HepG2 (cell line): ENCODE results near the gene ATP1A1. TPM values are rescaled to one million over a fixed set of nuclear protein-coding genes. Genes with fewer than 3 reads are reported as not detected.

Experiments
- ATAC-seq: fragments of 200-7000 bp; cut with Tn5 transposase; 3 replicates; pipeline ENCODE4 v1.9.1; 2020; ENCODE audit warnings: mild to moderate bottlenecking, moderate library complexity
- BruUV-seq: library from RNA; stranded (reverse); fragments of 400-500 nt; replicated peaks from 2 replicates; lab custom pipeline; 2021; lab: Mats Ljungman, UMichigan
- CTCF ChIA-PET: fragments of 300-600 bp; formaldehyde crosslinking; extraction: SDS; loops from one replicate; lab custom pipeline; 2021; ENCODE audit warnings: low total read pairs, inconsistent platforms, low intra/inter-chr PET ratio; lab: Yijun Ruan, JAX
- POLR2A ChIA-PET: fragments of 350-600 bp; sonication (Branson Sonifier 250); formaldehyde crosslinking; loops from one replicate; lab custom pipeline; 2020; ENCODE audit warnings: antibody characterized with exemption, inconsistent platforms; lab: Yijun Ruan, JAX
- DNase-seq: peaks from one replicate; pipeline ENCODE4 v3.0.0-alpha.2; 2015; ENCODE audit warnings: low spot score
- FAIRE-seq: peaks from 3 replicates; lab custom pipeline; 2011; peaks lifted over from hg19 to GRCh38; lab: Jason Lieb, UNC
- H2AFZ ChIP-seq: one replicate; pipeline ENCODE4 v1.6.1; 2011; ENCODE audit warnings: low read length, inconsistent platforms
- H3K27ac ChIP-seq: fragments of 300-600 bp; 3 replicates; pipeline ENCODE4 v1.8.0; 2011; ENCODE audit warnings: mixed run types, mild to moderate bottlenecking, mixed read lengths, low read length, inconsistent platforms; ENCODE audit not compliant: insufficient read depth; ENCODE audit errors: extremely low read length
- H3K27me3 ChIP-seq, 2 experiments: fragments of 200-600 bp in 1 of 2; 2 replicates in 1 of 2; 3 replicates in 1 of 2; pipeline versions ENCODE4 v1.6.0 to v1.8.0; 2011; ENCODE audit warnings: low read length in 2 of 2, mild to moderate bottlenecking in 2 of 2, moderate library complexity in 2 of 2, inconsistent platforms in 1 of 2; ENCODE audit not compliant: insufficient read depth in 2 of 2, control insufficient read depth in 1 of 2
- H3K36me3 ChIP-seq, 2 experiments: fragments of 200-600 bp in 1 of 2; replicated peaks in 1 of 2; 2 replicates in 1 of 2; 3 replicates in 1 of 2; pipeline versions ENCODE4 v1.5.1 to v1.8.0; 2011; ENCODE audit warnings: low read length in 2 of 2, inconsistent platforms in 1 of 2; ENCODE audit not compliant: insufficient read depth in 2 of 2, control insufficient read depth in 1 of 2
- H3K4me1 ChIP-seq: 2 replicates; pipeline ENCODE4 v1.5.1; 2012; ENCODE audit warnings: low read length, inconsistent platforms; ENCODE audit not compliant: insufficient read depth
- H3K4me2 ChIP-seq: 2 replicates; pipeline ENCODE4 v1.6.0; 2011; ENCODE audit warnings: low read depth, low read length, inconsistent platforms
- H3K4me3 ChIP-seq, 3 experiments: fragments of 200-600 bp in 1 of 3; sonication (generic), shearing (Covaris generic) in 1 of 3; replicated peaks in 1 of 3; 2 replicates each; pipeline ENCODE4 v1.5.1; 2011 to 2016; ENCODE audit warnings: low read length in 3 of 3, inconsistent platforms in 2 of 3, low read depth in 2 of 3, mild to moderate bottlenecking in 2 of 3, control low read depth in 1 of 3, mixed read lengths in 1 of 3; ENCODE audit not compliant: insufficient read depth in 1 of 3
- H3K79me2 ChIP-seq: one replicate; pipeline ENCODE4 v1.6.1; 2011; ENCODE audit warnings: low read length, inconsistent platforms; ENCODE audit not compliant: insufficient read depth
- H3K9ac ChIP-seq: 2 replicates; pipeline ENCODE4 v1.6.0; 2011; ENCODE audit warnings: mild to moderate bottlenecking, low read depth, low read length, inconsistent platforms; ENCODE audit not compliant: insufficient read depth
- H3K9me3 ChIP-seq: 2 replicates; pipeline ENCODE4 v1.5.1; 2012; ENCODE audit warnings: mild to moderate bottlenecking, low read length
- H4K20me1 ChIP-seq: 2 replicates; pipeline ENCODE4 v1.6.0; 2011; ENCODE audit warnings: inconsistent platforms, mild to moderate bottlenecking, low read length, moderate library complexity; ENCODE audit not compliant: insufficient read depth
- ARID4A ChIP-seq: sonication (generic); formaldehyde crosslinking; IDR thresholded peaks from 2 replicates; pipeline ENCODE4 v1.5.0; 2020; ENCODE audit warnings: mild to moderate bottlenecking, missing genetic modification reagents, borderline replicate concordance
- ISX ChIP-seq: sonication (generic); formaldehyde crosslinking; conservative IDR thresholded peaks from 2 replicates; pipeline ENCODE4 v1.5.0; 2020; ENCODE audit warnings: missing genetic modification reagents
- MXD3 ChIP-seq: IDR thresholded peaks from 2 replicates; pipeline ENCODE4 v1.6.1; 2016; ENCODE audit warnings: mild to moderate bottlenecking, missing biosample characterization, missing genetic modification reagents
- SKI ChIP-seq: fragments of 450-650 bp; IDR thresholded peaks from one replicate; pipeline ENCODE4 v1.6.1; 2018; ENCODE audit warnings: mild to moderate bottlenecking; ENCODE audit not compliant: partially characterized antibody
- ZNF780A ChIP-seq: sonication (generic); formaldehyde crosslinking; IDR thresholded peaks from 2 replicates; pipeline ENCODE4 v1.8.0; 2022; ENCODE audit warnings: mild to moderate bottlenecking, missing genetic modification reagents, moderate library complexity
- ZZZ3 ChIP-seq: sonication (generic); formaldehyde crosslinking; IDR thresholded peaks from 2 replicates; pipeline ENCODE4 v1.4.0; 2020; ENCODE audit warnings: missing genetic modification reagents, mild to moderate bottlenecking, borderline replicate concordance
- WGBS: methylation state at CpG from one replicate; pipeline ENCODE4 v1.1.6; 2017; ENCODE audit warnings: low lambda C conversion rate; 5-methylcytosine and 5-hydroxymethylcytosine counted together
- in situ Hi-C: cut with HindIII; loops from 2 replicates; pipeline ENCODE4 v1.10.0; 2017; ENCODE audit warnings: low pct_unique_long_range_greater_than_20kb; ENCODE audit not compliant: extremely low pct_ligation_motif_present
- intact Hi-C: fragments of 100-400 bp; cut with micrococcal nuclease; formaldehyde crosslinking; loops from one replicate; pipeline ENCODE4 v1.10.0; 2022; ENCODE audit not compliant: unreplicated experiment
- polyA plus RNA-seq, 8 experiments: library from polyadenylated mRNA; depleted of rRNA in 3 of 8; stranded (reverse) in 7 of 8; unstranded in 1 of 8; fragments of >200 nt; fragmentation: Illumina TruSeq in 4 of 8; extraction: Trizol in 4 of 8; gene quantifications; 2 replicates each; pipeline versions ENCODE4 v1.2.1 to v1.2.3, GENCODE V29; 2011 to 2016; ENCODE audit warnings: low read depth in 4 of 8, missing spikeins in 1 of 8, mixed read lengths in 1 of 8; ENCODE audit not compliant: insufficient read depth in 1 of 8
- total RNA-seq, 5 experiments: library from RNA; depleted of rRNA; stranded (reverse); fragments of >200 nt; fragmentation: Illumina TruSeq; extraction: Trizol; gene quantifications; 2 replicates each; pipeline ENCODE4 v1.2.3, GENCODE V29; 2016; ENCODE audit warnings: low read depth in 1 of 5
- TF ChIP-seq, protein P1 (sequence below): sonication (generic); formaldehyde crosslinking; IDR thresholded peaks from 2 replicates; pipeline ENCODE4 v1.4.0; 2020; ENCODE audit warnings: mild to moderate bottlenecking, missing genetic modification reagents, borderline replicate concordance

The ATP1A1 gene
- total and polyA plus RNA-seq, 2 of the 13 experiments (the other 11 are each of a cell fraction or from before 2014, with no cell fraction given) = 280 to 705 TPM

- H3K9me3 ChIP-seq = no peaks in the 10 kb centered on the region
- TF ChIP-seq ARID4A (CRISPR knock-in tag) (no peak), ISX (no peak), SKI (no peak), MXD3 (CRISPR knock-in tag) (no peak), ZNF780A (CRISPR knock-in tag) (no peak), ZZZ3 (CRISPR knock-in tag) (no peak)
- TF ChIP-seq, protein P1, sequence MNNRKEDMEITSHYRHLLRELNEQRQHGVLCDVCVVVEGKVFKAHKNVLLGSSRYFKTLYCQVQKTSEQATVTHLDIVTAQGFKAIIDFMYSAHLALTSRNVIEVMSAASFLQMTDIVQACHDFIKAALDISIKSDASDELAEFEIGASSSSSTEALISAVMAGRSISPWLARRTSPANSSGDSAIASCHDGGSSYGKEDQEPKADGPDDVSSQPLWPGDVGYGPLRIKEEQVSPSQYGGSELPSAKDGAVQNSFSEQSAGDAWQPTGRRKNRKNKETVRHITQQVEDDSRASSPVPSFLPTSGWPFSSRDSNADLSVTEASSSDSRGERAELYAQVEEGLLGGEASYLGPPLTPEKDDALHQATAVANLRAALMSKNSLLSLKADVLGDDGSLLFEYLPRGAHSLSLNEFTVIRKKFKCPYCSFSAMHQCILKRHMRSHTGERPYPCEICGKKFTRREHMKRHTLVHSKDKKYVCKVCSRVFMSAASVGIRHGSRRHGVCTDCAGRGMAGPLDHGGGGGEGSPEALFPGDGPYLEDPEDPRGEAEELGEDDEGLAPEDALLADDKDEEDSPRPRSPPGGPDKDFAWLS (CRISPR knock-in tag) = no peak
- TF ChIP-seq, all 625 proteins: peak for 0
- Histone ChIP-seq H3K9ac (no peak overlapping the region), H3K4me2 (no peak overlapping the region), H4K20me1 (no peaks in the 10 kb centered on the region), H3K79me2 (peaks cover 6% of the 10 kb centered on the region), H3K4me3 (no peak overlapping the region), H3K27ac (peak overlapping the region; percentile 74), H2AFZ (no peak overlapping the region), H3K36me3 (no peaks in the 10 kb centered on the region; a peak in 2 of 5 replicates), H3K4me1 (peaks cover 70% of the 10 kb centered on the region), H3K27me3 (no peaks in the 10 kb centered on the region; a peak in 1 of 5 replicates)
- no TSS peak for BruUV-seq
- POLR2A ChIA-PET = interaction anchor here (1.2 to 5.7 kb wide), 5 partner anchors 10 to 260 kb away, joined by 3 to 35 read pairs (median 4); no protein-coding TSS in a partner anchor
- in situ Hi-C loops (no loop called here), intact Hi-C loops (loop anchor here (2.0 kb wide), 1 partner anchor 72 kb away; no protein-coding TSS in a partner anchor)
- CTCF ChIA-PET = no interaction called here
- no peak for FAIRE-seq
- no peak for ATAC-seq
- no peak for DNase-seq
- 91% methylated on average over 3 of the region's 3 CpGs for WGBS
Measured at GRCh38 chr1:116412898-116413297, 39.9 kb downstream of the ATP1A1 start.
